Measurements from ENCODE around the gene TUNAR. TPM values are rescaled to one million over a fixed set of nuclear protein-coding genes. Genes with fewer than 3 reads are reported as not detected.

TUNAR gene
- total RNA-seq, 4 donors from 2014 or later: not detected

DNA sequence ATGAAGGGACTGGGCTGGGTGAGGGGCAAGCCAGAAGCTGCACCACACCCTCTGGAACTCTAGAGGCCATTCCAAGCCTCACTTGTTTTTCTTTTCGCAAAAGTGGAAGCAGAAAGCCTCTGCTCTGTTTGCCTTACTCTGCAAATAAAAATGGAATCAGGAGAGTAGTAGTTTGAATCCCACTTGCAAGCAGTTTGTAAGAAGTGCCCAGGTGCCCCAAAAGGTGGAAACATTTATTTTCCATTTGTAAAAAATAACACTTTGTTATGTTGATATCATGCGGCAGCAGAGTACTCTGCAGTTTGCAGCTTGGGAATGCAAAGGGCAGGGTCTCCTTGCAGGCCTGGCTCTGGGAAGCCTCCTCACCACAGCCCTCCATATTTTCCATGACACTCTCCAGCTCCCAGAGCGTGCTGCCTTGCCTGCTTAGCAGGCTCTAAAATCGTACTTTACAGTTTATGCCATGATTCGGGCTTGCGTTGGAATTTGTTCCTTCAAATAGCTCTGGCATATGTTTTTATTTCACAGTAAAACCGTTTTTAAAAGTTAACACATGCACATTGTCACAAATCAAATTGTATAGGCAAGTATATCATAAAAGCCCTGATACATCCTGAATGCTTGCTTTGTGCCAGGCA, 20.0 kb downstream of the TUNAR start:
- Histone ChIP-seq H3K27ac (no peak overlapping the region), H3K9me3 (no peaks in the 10 kb centered on the region), H3K36me3 (no peaks in the 10 kb centered on the region), H3K27me3 (no peaks in the 10 kb centered on the region), H3K4me3 (no peak overlapping the region), H3K4me1 (no peaks in the 10 kb centered on the region)
- WGBS, 2 donors: 41 to 45% methylated on average over 7 of the region's 7 CpGs
- no peak for TF ChIP-seq POLR2A (IDR thresholded peaks at IDR 0.05)
- no peak for TF ChIP-seq EP300 (IDR thresholded peaks at IDR 0.05)
- TF ChIP-seq, protein P1, sequence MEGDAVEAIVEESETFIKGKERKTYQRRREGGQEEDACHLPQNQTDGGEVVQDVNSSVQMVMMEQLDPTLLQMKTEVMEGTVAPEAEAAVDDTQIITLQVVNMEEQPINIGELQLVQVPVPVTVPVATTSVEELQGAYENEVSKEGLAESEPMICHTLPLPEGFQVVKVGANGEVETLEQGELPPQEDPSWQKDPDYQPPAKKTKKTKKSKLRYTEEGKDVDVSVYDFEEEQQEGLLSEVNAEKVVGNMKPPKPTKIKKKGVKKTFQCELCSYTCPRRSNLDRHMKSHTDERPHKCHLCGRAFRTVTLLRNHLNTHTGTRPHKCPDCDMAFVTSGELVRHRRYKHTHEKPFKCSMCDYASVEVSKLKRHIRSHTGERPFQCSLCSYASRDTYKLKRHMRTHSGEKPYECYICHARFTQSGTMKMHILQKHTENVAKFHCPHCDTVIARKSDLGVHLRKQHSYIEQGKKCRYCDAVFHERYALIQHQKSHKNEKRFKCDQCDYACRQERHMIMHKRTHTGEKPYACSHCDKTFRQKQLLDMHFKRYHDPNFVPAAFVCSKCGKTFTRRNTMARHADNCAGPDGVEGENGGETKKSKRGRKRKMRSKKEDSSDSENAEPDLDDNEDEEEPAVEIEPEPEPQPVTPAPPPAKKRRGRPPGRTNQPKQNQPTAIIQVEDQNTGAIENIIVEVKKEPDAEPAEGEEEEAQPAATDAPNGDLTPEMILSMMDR (IDR thresholded peaks at IDR 0.05): no peak
- DNase-seq (ENCODE audit: low spot score in 2 of 2): no peak

DNA sequence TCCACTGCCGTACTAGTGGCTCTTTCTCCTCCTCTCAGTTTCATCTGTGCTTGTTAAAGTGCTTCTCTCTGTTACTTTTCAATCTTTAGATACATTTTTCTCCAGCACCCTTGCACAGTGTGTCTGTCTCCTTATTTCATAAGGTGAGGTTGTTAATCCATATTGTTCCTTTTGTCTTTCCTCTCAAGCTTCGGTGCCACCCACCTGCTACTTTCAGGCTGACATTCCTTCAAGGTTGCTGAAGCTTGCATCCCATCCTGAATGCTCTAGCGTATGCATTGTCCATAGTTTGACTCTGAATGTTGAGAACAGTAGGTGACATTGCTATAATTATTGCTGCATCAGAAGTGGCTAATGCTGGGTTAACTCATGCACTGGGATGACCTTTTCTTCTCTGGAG, 20.6 kb downstream of the TUNAR start:
- 78 to 82% methylated on average over 3 of the region's 3 CpGs for WGBS, 2 donors
- H3K36me3 ChIP-seq: no peaks in the 10 kb centered on the region
- H3K27ac ChIP-seq: no peak overlapping the region
- H3K4me1 ChIP-seq: no peaks in the 10 kb centered on the region
- TF ChIP-seq EP300 (IDR thresholded peaks at IDR 0.05): no peak
- no peak for TF ChIP-seq POLR2A (IDR thresholded peaks at IDR 0.05)
- TF ChIP-seq, protein P1 (IDR thresholded peaks at IDR 0.05): no peak
- H3K4me3 ChIP-seq: no peak overlapping the region
- H3K27me3 ChIP-seq: no peaks in the 10 kb centered on the region
- no peak for DNase-seq (ENCODE audit: low spot score in 2 of 2)
- no peaks in the 10 kb centered on the region for H3K9me3 ChIP-seq

DNA sequence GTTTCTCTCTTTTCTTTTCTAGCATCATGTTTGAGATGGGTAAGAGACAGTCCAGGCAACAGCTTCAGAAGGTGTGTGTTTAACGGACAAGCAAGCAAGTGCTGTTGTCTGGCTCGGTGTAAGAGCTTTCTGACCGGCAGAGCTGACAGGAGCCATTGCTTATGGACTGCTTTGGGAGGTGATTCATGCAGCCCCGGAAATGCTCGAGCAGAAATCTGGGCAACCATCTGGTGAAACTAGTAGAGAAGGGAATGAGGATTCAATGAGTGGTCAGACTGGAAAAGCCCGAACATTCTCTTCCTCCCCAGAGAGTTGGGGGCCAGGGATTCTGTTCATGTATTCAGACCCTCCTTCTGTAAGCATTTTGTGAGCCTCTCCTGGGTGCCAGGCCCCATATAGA, 24.4 kb downstream of the TUNAR start:
- DNase-seq (ENCODE audit: low spot score in 2 of 2): no peak
- Histone ChIP-seq H3K36me3 (no peaks in the 10 kb centered on the region), H3K4me3 (no peak overlapping the region), H3K4me1 (no peaks in the 10 kb centered on the region), H3K27me3 (no peaks in the 10 kb centered on the region), H3K27ac (no peak overlapping the region), H3K9me3 (no peaks in the 10 kb centered on the region)
- WGBS, 2 donors: 65 to 69% methylated on average over 6 of the region's 6 CpGs
- TF ChIP-seq, protein P1 (IDR thresholded peaks at IDR 0.05): no peak
- TF ChIP-seq POLR2A (IDR thresholded peaks at IDR 0.05): no peak
- TF ChIP-seq EP300 (IDR thresholded peaks at IDR 0.05): no peak

- Histone ChIP-seq H3K27ac (no peak overlapping the region), H3K9me3 (no peaks in the 10 kb centered on the region), H3K27me3 (no peaks in the 10 kb centered on the region), H3K36me3 (no peaks in the 10 kb centered on the region), H3K4me1 (no peaks in the 10 kb centered on the region), H3K4me3 (no peak overlapping the region)
- WGBS, 2 donors: 73 to 78% methylated on average over 10 of the region's 10 CpGs
- TF ChIP-seq EP300 (IDR thresholded peaks at IDR 0.05) (no peak), POLR2A (IDR thresholded peaks at IDR 0.05) (no peak)
- TF ChIP-seq, protein P1 (IDR thresholded peaks at IDR 0.05): no peak
- DNase-seq (ENCODE audit: low spot score in 2 of 2): no peak
These were observed 25.7 kb downstream of the TUNAR start for GRCh38 chr14:95902273-95902826.

DNA sequence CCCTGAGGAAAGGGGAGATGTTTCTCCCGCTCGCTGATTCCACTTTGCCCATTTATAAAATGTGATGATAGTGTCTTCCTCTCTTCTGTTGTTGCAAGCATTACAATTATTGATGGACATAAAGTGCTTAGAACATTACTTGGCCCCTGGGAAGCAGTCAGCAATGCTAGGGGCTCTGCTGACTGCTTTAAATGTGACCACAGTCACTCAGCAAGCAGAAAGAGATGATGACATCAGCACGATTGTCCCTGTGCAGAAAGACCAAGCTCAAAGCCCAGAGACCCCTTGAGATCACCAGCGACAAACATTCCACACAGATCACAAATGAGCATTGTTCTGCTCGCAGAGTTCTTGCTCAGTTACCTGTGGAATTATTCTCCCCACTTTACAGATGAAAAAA, 26.5 kb downstream of the TUNAR start:
- Histone ChIP-seq H3K4me3 (no peak overlapping the region), H3K9me3 (no peaks in the 10 kb centered on the region), H3K27me3 (no peaks in the 10 kb centered on the region), H3K36me3 (no peaks in the 10 kb centered on the region), H3K4me1 (no peaks in the 10 kb centered on the region), H3K27ac (no peak overlapping the region)
- 67 to 73% methylated on average over 5 of the region's 5 CpGs for WGBS, 2 donors
- TF ChIP-seq, protein P1 (IDR thresholded peaks at IDR 0.05): no peak
- TF ChIP-seq POLR2A (IDR thresholded peaks at IDR 0.05) (no peak), EP300 (IDR thresholded peaks at IDR 0.05) (no peak)
- no peak for DNase-seq (ENCODE audit: low spot score in 2 of 2)

All from tibial nerve (tissue), 4 donors.